Measurements from ENCODE around the gene BATF2. TPM values are rescaled to one million over a fixed set of nuclear protein-coding genes. Genes with fewer than 3 reads are reported as not detected.

BATF2 gene
- total RNA-seq, 4 donors from 2014 or later: 0.90 to 3.7 TPM; not detected in 2

GRCh38 chr11:65021003-65021402 is 24.2 kb upstream of the BATF2 start:
- DNase-seq: no peak
- Histone ChIP-seq H3K27me3 (no peaks in the 10 kb centered on the region), H3K4me3 (no peak overlapping the region), H3K4me1 (no peaks in the 10 kb centered on the region), H3K9me3 (no peaks in the 10 kb centered on the region), H3K36me3 (no peaks in the 10 kb centered on the region), H3K27ac (no peak overlapping the region)
- TF ChIP-seq POLR2A (IDR thresholded peaks at IDR 0.05) (no peak), CTCF (IDR thresholded peaks at IDR 0.05) (no peak)
- intact Hi-C loops (cut with DNase I; ENCODE audit: low total_unique reads): no loop called here

DNA sequence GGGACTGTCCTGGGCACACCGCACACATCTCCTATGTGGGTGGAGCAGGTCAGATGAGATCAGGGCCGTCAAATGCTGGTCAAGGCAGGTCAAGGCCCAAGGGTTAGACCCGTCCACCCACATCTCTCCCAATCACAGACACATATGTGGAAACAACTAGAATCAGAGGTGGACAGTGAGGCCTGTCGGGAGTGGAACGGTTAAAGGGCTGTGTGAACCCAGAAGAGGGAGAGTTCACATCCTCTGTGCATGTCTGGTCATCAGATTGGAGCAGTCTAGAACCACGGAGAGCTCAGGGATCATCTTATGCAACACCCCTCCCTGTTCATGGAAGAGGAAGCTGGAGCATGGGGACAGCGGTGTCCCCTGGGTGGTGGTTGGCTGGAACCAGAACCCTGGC is 23.1 kb upstream of the BATF2 start:
- no peaks in the 10 kb centered on the region for H3K36me3 ChIP-seq
- no peak overlapping the region for H3K27ac ChIP-seq
- H3K9me3 ChIP-seq: no peaks in the 10 kb centered on the region
- H3K4me3 ChIP-seq: no peak overlapping the region
- peaks cover 0 to 7% of the 10 kb centered on the region in 2 donors for H3K4me1 ChIP-seq
- intact Hi-C loops (cut with DNase I; ENCODE audit: low total_unique reads): no loop called here
- DNase-seq: no peak
- H3K27me3 ChIP-seq: no peaks in the 10 kb centered on the region
- no peak for TF ChIP-seq CTCF (IDR thresholded peaks at IDR 0.05)
- no peak for TF ChIP-seq POLR2A (IDR thresholded peaks at IDR 0.05)

GRCh38 chr11:65017937-65018336 is 21.2 kb upstream of the BATF2 start:
- no peaks in the 10 kb centered on the region for H3K27me3 ChIP-seq
- intact Hi-C loops (cut with DNase I; ENCODE audit: low total_unique reads): no loop called here
- H3K4me1 ChIP-seq: peaks cover 0 to 7% of the 10 kb centered on the region in 2 donors
- no peak overlapping the region for H3K27ac ChIP-seq
- H3K36me3 ChIP-seq: no peaks in the 10 kb centered on the region
- TF ChIP-seq CTCF (IDR thresholded peaks at IDR 0.05) (no peak), POLR2A (IDR thresholded peaks at IDR 0.05) (no peak)
- no peak for DNase-seq
- no peaks in the 10 kb centered on the region for H3K9me3 ChIP-seq
- H3K4me3 ChIP-seq: no peak overlapping the region

- Histone ChIP-seq H3K9me3 (no peaks in the 10 kb centered on the region), H3K27me3 (no peaks in the 10 kb centered on the region), H3K4me1 (peaks cover 0 to 7% of the 10 kb centered on the region in 2 donors), H3K4me3 (no peak overlapping the region), H3K36me3 (no peaks in the 10 kb centered on the region), H3K27ac (no peak overlapping the region)
- TF ChIP-seq CTCF (IDR thresholded peaks at IDR 0.05) (no peak), POLR2A (IDR thresholded peaks at IDR 0.05) (no peak)
- no peak for DNase-seq
- intact Hi-C loops (cut with DNase I; ENCODE audit: low total_unique reads): no loop called here
Observed at GRCh38 chr11:65016705-65017104, 19.9 kb upstream of the BATF2 start.

- Histone ChIP-seq H3K27ac (peak overlapping the region; percentile 100), H3K9me3 (no peaks in the 10 kb centered on the region), H3K4me3 (peak overlapping the region; percentile 78 to 90), H3K27me3 (no peaks in the 10 kb centered on the region), H3K36me3 (no peaks in the 10 kb centered on the region), H3K4me1 (peaks cover 0 to 7% of the 10 kb centered on the region in 2 donors)
- TF ChIP-seq CTCF (IDR thresholded peaks at IDR 0.05): no peak
- TF ChIP-seq POLR2A (IDR thresholded peaks at IDR 0.05): no peak
- intact Hi-C loops (cut with DNase I; ENCODE audit: low total_unique reads): no loop called here
- no peak for DNase-seq
Observed at GRCh38 chr11:65014726-65015227, 18.0 kb upstream of the BATF2 start.
